ENCODE measurements around the gene PPM1M. TPM values are rescaled to one million over a fixed set of nuclear protein-coding genes. Genes with fewer than 3 reads are reported as not detected.

Gene PPM1M
- total RNA-seq, 2 donors from 2014 or later, result 6.9 to 15.3 TPM

DNA sequence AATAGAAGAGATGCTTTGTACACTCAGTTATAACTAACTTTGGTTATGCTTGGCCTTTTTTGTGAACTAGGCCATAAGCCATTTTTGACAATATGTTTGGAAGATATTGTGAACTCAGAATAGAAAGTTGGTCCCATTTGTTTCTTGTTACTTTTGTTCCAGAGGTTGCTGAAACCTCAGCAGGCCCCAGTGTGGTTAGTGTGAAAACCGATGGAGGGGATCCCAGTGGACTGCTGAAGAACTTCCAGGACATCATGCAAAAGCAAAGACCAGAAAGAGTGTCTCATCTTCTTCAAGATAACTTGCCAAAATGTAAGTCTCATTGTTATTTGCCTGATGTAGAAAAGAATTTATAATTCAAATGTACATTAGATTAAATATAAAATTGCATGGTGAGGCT is 41.9 kb upstream of the PPM1M start:
- TF ChIP-seq, protein P1, sequence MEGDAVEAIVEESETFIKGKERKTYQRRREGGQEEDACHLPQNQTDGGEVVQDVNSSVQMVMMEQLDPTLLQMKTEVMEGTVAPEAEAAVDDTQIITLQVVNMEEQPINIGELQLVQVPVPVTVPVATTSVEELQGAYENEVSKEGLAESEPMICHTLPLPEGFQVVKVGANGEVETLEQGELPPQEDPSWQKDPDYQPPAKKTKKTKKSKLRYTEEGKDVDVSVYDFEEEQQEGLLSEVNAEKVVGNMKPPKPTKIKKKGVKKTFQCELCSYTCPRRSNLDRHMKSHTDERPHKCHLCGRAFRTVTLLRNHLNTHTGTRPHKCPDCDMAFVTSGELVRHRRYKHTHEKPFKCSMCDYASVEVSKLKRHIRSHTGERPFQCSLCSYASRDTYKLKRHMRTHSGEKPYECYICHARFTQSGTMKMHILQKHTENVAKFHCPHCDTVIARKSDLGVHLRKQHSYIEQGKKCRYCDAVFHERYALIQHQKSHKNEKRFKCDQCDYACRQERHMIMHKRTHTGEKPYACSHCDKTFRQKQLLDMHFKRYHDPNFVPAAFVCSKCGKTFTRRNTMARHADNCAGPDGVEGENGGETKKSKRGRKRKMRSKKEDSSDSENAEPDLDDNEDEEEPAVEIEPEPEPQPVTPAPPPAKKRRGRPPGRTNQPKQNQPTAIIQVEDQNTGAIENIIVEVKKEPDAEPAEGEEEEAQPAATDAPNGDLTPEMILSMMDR (IDR thresholded peaks at IDR 0.05), result no peak
- TF ChIP-seq POLR2A (IDR thresholded peaks at IDR 0.05), result no peak
- Histone ChIP-seq H3K4me1 (peaks cover 18% of the 10 kb centered on the region), H3K36me3 (replicated peaks in 1 of 2; ENCODE audit: insufficient read depth in 1 of 2, low read depth in 2 of 2) (peaks cover 0 to 26% of the 10 kb centered on the region in 2 donors)

DNA sequence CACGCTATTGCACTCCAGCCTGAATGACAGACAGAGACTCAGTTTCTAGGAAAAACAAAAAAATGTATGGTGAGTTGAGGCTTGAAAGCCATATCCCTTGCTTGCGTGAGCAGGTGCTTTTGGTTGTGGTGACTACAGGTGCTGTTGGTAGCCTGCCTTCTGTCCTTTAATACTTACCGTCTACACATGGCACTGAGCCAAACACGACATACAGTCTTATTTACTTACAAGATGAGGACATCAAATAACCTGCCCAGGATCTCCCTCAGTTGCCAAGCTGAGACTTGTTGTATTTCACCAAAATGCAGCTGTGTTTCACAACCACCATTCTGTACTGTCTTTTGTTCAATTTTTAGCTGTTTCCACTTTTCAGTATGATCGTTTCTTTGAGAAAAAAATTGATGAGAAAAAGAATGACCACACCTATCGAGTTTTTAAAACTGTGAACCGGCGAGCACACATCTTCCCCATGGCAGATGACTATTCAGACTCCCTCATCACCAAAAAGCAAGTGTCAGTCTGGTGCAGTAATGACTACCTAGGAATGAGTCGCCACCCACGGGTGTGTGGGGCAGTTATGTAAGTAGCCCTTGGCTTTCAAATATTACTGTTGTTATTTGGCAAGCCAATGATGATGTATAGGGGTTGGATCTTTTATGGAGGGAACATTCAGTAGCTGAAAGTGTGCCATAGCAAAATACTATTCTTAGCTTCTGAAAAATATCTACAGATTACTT is 41.1 kb upstream of the PPM1M start:
- 66 to 70% methylated on average over 10 of the region's 10 CpGs for WGBS, 2 donors
- H3K27ac ChIP-seq, result peak overlapping the region in 2 of 4 donors; percentile 9 to 18

More for the DNA sequence above, 41.9 kb upstream of the PPM1M start:
- Histone ChIP-seq H3K27ac (no peak overlapping the region), H3K27me3 (no peaks in the 10 kb centered on the region), H3K9me3 (no peaks in the 10 kb centered on the region), H3K4me3 (no peak overlapping the region)
- no peak for ATAC-seq
- DNase-seq, result no peak
- intact Hi-C loops (cut with DNase I), result no loop called here
- 75 to 96% methylated on average over 1 of the region's 1 CpG for WGBS, 2 donors

DNA sequence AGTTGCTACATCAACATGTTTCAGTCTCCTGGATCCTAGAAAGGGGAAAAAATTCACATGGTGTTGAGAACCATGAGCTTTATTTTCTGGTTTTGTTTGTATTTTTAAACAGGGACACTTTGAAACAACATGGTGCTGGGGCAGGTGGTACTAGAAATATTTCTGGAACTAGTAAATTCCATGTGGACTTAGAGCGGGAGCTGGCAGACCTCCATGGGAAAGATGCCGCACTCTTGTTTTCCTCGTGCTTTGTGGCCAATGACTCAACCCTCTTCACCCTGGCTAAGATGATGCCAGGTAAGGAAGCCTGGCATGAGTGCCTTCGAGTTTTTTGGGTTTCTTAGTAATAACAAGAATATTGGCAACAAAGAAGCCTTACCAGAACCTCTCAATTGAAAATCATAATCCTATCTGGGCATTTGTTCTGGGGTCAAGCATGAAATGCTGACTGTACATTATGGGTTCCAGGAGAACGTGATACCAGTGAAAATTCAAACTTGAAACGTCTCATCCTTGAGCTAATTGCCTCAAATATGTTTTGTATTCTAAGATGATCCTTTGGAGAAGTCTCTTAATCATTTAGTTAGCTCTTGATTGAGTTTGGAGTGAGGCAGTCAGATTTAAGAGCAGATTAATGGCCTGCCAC is 39.7 kb upstream of the PPM1M start:
- no peak overlapping the region for H3K4me3 ChIP-seq
- WGBS, 2 donors, result 76 to 85% methylated on average over 6 of the region's 6 CpGs
- no peak for TF ChIP-seq POLR2A (IDR thresholded peaks at IDR 0.05)
- TF ChIP-seq, protein P1 (IDR thresholded peaks at IDR 0.05), result no peak
- peaks cover 0 to 34% of the 10 kb centered on the region in 2 donors for H3K36me3 ChIP-seq (replicated peaks in 1 of 2; ENCODE audit: insufficient read depth in 1 of 2, low read depth in 2 of 2)
- intact Hi-C loops (cut with DNase I), result no loop called here
- no peaks in the 10 kb centered on the region for H3K27me3 ChIP-seq
- DNase-seq, result no peak
- H3K9me3 ChIP-seq, result no peaks in the 10 kb centered on the region
- H3K27ac ChIP-seq, result no peak overlapping the region
- no peak for ATAC-seq
- H3K4me1 ChIP-seq, result peaks cover 10% of the 10 kb centered on the region

More for the DNA sequence above, 41.1 kb upstream of the PPM1M start:
- peak; percentile 55 to 83 (median 72) for DNase-seq
- no peak overlapping the region for H3K4me3 ChIP-seq
- intact Hi-C loops (cut with DNase I), result no loop called here
- peaks cover 10% of the 10 kb centered on the region for H3K4me1 ChIP-seq
- H3K36me3 ChIP-seq (replicated peaks in 1 of 2; ENCODE audit: insufficient read depth in 1 of 2, low read depth in 2 of 2), result peaks cover 0 to 30% of the 10 kb centered on the region in 2 donors
- no peak for TF ChIP-seq POLR2A (IDR thresholded peaks at IDR 0.05)
- TF ChIP-seq, protein P1 (IDR thresholded peaks at IDR 0.05), result no peak
- H3K9me3 ChIP-seq, result no peaks in the 10 kb centered on the region
- peak; percentile 69 for ATAC-seq
- no peaks in the 10 kb centered on the region for H3K27me3 ChIP-seq

DNA sequence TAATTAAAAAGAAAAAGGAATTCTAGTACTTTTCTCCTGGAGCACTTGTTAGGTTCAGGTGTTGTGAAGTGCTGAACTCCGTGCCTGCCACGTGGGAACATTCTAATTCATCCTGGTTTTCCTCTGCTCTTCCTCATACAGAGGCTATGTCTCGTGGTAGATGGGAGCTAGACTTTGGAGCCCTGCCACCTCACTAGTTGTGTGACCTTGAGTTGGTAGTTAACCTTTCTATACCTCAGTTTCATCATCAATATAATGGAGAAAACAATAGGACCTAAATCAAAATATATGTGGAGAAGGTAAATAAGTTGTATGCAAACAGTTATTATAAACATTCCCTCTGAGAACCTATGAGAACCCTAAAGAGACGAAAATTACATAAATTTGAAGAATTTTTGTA is 37.0 kb upstream of the PPM1M start:
- peaks cover 3 to 56% of the 10 kb centered on the region in 2 donors for H3K36me3 ChIP-seq (replicated peaks in 1 of 2; ENCODE audit: insufficient read depth in 1 of 2, low read depth in 2 of 2)
- DNase-seq (no peak), ATAC-seq (no peak)
- H3K27ac ChIP-seq, result no peak overlapping the region
- no peaks in the 10 kb centered on the region for H3K9me3 ChIP-seq
- intact Hi-C loops (cut with DNase I), result no loop called here
- WGBS, 2 donors, result 82 to 86% methylated on average over 4 of the region's 4 CpGs
- H3K4me3 ChIP-seq, result no peak overlapping the region
- no peak for TF ChIP-seq POLR2A (IDR thresholded peaks at IDR 0.05)
- TF ChIP-seq, protein P1 (IDR thresholded peaks at IDR 0.05), result no peak
- H3K4me1 ChIP-seq, result peaks cover 10% of the 10 kb centered on the region
- H3K27me3 ChIP-seq, result no peaks in the 10 kb centered on the region

Data from body of pancreas (tissue), 4 donors.